HEK293T (cell line): ENCODE measurements around the gene ECD.

ENCODE experiments used
- BHLHE40 ChIP-seq: fragments of 450-650 bp; IDR thresholded peaks from 2 replicates; pipeline ENCODE4 v1.6.1; 2016; ENCODE audit warnings: mild to moderate bottlenecking, moderate library complexity, borderline replicate concordance
- CTBP1 ChIP-seq: fragments of 450-650 bp; IDR thresholded peaks from 2 replicates; pipeline ENCODE4 v1.6.1; 2016; ENCODE audit warnings: borderline replicate concordance
- ELF4 ChIP-seq: fragments of 450-650 bp; IDR thresholded peaks from 2 replicates; pipeline ENCODE4 v1.6.1; 2017; ENCODE audit warnings: antibody characterized with exemption
- FOXK2 ChIP-seq: fragments of 450-650 bp; IDR thresholded peaks from 2 replicates; pipeline ENCODE4 v1.6.1; 2016; ENCODE audit warnings: mild to moderate bottlenecking
- FOXM1 ChIP-seq: fragments of 450-650 bp; IDR thresholded peaks from 2 replicates; pipeline ENCODE4 v1.6.1; 2017; ENCODE audit warnings: mild to moderate bottlenecking, borderline replicate concordance
- HDGF ChIP-seq: fragments of 450-650 bp; IDR thresholded peaks from 2 replicates; pipeline ENCODE4 v1.6.1; 2017; ENCODE audit warnings: antibody characterized with exemption, borderline replicate concordance
- SP1 ChIP-seq: fragments of 450-650 bp; IDR thresholded peaks from 2 replicates; pipeline ENCODE4 v1.6.1; 2017
- SUZ12 ChIP-seq: fragments of 450-650 bp; IDR thresholded peaks from 2 replicates; pipeline ENCODE4 v1.6.1; 2016; ENCODE audit warnings: mild to moderate bottlenecking
- TARDBP ChIP-seq: fragments of 450-650 bp; IDR thresholded peaks from 2 replicates; pipeline ENCODE4 v1.6.1; 2016
- ZNF384 ChIP-seq: fragments of 450-650 bp; IDR thresholded peaks from 2 replicates; pipeline ENCODE4 v1.6.1; 2016

- no peak for TF ChIP-seq BHLHE40
- TF ChIP-seq CTBP1 = no peak
- TF ChIP-seq SP1 = no peak
- TF ChIP-seq FOXM1 = no peak
- no peak for TF ChIP-seq FOXK2
- no peak for TF ChIP-seq HDGF
- no peak for TF ChIP-seq TARDBP
- no peak for TF ChIP-seq ZNF384
- TF ChIP-seq SUZ12 = no peak
- TF ChIP-seq ELF4 = no peak
These were observed 11.8 kb downstream of the ECD start for GRCh38 chr10:73156054-73156453.
